ENCODE results near the gene UBL7.

Gene UBL7

DNA sequence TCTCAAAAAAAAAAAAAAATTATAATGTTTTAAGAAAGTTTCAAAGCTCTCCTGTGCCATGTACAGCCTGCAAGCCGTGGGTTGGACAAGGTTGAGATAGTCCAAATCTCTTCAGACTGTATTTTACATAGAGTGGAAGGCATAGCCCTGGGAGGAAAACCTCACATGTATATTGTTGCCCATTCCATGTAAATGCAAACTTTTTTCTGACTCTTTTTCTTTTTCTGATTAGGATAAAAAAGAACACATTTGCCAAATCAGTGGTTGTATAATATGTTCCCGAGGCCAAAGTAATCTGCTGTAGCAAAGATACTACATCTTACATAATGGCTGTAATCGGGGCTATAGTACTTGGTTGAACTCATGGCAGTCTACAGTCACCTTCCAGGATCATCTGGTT lies 35.7 kb upstream of the UBL7 start:
- H4K20me1 ChIP-seq (ENCODE audit: low read depth, low read length): no peaks in the 10 kb centered on the region

DNA sequence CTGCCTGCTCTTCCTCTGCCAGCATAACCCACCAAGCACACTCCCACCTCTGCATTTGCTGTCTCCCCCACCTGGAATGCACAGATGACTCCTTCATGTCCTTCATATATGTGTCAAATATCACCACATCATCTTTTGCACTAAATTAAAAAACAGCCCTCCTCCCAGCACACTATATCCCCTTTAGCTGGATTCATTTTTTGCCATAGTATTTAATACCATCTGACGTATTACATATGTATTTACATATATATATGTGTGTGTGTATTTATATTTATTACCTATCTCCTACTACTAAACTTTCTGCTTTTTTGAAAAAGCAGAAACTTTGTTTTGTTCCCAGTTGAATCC lies 29.4 kb upstream of the UBL7 start:
- no peaks in the 10 kb centered on the region for H3K9me2 ChIP-seq (replicated peaks; ENCODE audit: insufficient read depth, low read length)
- H3K9ac ChIP-seq (ENCODE audit: low read length): peak overlapping the region; percentile 37; the same call in 1 of the 2 replicates
- no peak for TF ChIP-seq EZH2phosphoT487 (conservative IDR thresholded peaks at IDR 0.05; ENCODE audit: low read length)
- TF ChIP-seq, protein P1, sequence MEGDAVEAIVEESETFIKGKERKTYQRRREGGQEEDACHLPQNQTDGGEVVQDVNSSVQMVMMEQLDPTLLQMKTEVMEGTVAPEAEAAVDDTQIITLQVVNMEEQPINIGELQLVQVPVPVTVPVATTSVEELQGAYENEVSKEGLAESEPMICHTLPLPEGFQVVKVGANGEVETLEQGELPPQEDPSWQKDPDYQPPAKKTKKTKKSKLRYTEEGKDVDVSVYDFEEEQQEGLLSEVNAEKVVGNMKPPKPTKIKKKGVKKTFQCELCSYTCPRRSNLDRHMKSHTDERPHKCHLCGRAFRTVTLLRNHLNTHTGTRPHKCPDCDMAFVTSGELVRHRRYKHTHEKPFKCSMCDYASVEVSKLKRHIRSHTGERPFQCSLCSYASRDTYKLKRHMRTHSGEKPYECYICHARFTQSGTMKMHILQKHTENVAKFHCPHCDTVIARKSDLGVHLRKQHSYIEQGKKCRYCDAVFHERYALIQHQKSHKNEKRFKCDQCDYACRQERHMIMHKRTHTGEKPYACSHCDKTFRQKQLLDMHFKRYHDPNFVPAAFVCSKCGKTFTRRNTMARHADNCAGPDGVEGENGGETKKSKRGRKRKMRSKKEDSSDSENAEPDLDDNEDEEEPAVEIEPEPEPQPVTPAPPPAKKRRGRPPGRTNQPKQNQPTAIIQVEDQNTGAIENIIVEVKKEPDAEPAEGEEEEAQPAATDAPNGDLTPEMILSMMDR (IDR thresholded peaks at IDR 0.05; ENCODE audit: insufficient read depth, low read length, poor library complexity, severe bottlenecking): no peak
- no peak overlapping the region for H3K4me3 ChIP-seq (ENCODE audit: insufficient read depth, low read length, poor library complexity, severe bottlenecking)
- H4K20me1 ChIP-seq (ENCODE audit: low read depth, low read length): no peaks in the 10 kb centered on the region
- H3K79me2 ChIP-seq (ENCODE audit: insufficient read depth, low read length): no peaks in the 10 kb centered on the region
- H3K9me3 ChIP-seq (ENCODE audit: insufficient read depth, low read length): no peaks in the 10 kb centered on the region
- H2AFZ ChIP-seq (ENCODE audit: low read depth, low read length, severe bottlenecking): peak overlapping the region; percentile 59
- no peaks in the 10 kb centered on the region; the same call in 1 of the 2 replicates for H3K36me3 ChIP-seq (ENCODE audit: low read length)
- H3K27ac ChIP-seq (ENCODE audit: low read depth, low read length): peak overlapping the region; percentile 18; the same call in 1 of the 2 replicates
- peak overlapping the region; percentile 50 for H3K4me2 ChIP-seq (ENCODE audit: low read depth, low read length, poor library complexity, severe bottlenecking)
- no peaks in the 10 kb centered on the region; the same call in 1 of the 2 replicates for H3F3A ChIP-seq (ENCODE audit: insufficient read depth)
- H3K27me3 ChIP-seq (ENCODE audit: low read length): no peaks in the 10 kb centered on the region

More for the DNA sequence above, 35.7 kb upstream of the UBL7 start:
- Histone ChIP-seq H3K36me3 (ENCODE audit: low read length) (no peaks in the 10 kb centered on the region), H3K9me2 (replicated peaks; ENCODE audit: insufficient read depth, low read length) (no peaks in the 10 kb centered on the region), H3K27ac (ENCODE audit: low read depth, low read length) (no peak overlapping the region), H3K79me2 (ENCODE audit: insufficient read depth, low read length) (no peaks in the 10 kb centered on the region), H3K4me2 (ENCODE audit: low read depth, low read length, poor library complexity, severe bottlenecking) (no peak overlapping the region), H3K27me3 (ENCODE audit: low read length) (no peaks in the 10 kb centered on the region), H3K9me3 (ENCODE audit: insufficient read depth, low read length) (no peaks in the 10 kb centered on the region), H3F3A (ENCODE audit: insufficient read depth) (no peaks in the 10 kb centered on the region), H2AFZ (ENCODE audit: low read depth, low read length, severe bottlenecking) (no peak overlapping the region), H3K9ac (ENCODE audit: low read length) (no peak overlapping the region), H3K4me3 (ENCODE audit: insufficient read depth, low read length, poor library complexity, severe bottlenecking) (no peak overlapping the region)
- TF ChIP-seq, protein P1 (IDR thresholded peaks at IDR 0.05; ENCODE audit: insufficient read depth, low read length, poor library complexity, severe bottlenecking): no peak
- TF ChIP-seq EZH2phosphoT487 (conservative IDR thresholded peaks at IDR 0.05; ENCODE audit: low read length): no peak

DNA sequence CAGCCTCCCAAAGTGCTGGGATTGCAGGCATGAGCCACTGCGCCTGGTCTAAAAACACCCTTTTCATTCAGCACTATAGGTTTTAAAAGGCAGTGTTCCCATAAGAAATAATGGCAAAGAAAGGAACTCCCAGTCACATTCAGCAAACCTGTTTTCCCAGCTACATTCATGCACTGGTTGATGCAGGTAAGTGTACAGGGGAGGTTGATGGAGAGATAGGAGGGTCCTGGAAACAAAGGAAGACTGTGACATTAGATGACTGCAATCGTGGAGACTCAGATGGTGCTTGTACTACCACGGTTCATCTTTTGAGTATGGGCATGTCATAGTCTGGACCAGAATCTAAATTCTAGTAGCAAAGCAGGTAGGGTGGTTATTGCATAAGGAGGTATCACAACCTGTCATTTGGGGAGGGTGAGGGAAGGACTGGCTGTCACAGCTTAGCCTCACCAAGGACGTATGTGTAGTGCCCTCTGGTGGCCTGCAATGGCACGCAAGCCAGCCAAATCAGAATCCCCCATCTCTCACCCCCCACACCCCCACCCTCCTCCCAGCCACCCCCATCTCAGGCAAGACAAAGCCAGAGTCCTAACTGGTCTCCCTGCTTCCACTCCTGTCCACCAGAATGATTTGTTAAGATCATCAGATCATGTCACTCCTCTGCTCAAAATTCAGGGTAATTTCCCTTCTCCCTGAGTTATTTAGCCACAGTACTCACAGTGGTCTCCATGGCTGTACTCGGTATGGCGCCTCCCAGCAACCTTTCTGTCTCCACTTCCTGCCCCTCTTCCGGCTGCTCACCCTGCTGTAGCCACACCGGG lies 28.8 kb upstream of the UBL7 start:
- no peaks in the 10 kb centered on the region for H3K9me3 ChIP-seq (ENCODE audit: insufficient read depth, low read length)
- no peaks in the 10 kb centered on the region for H3K9me2 ChIP-seq (replicated peaks; ENCODE audit: insufficient read depth, low read length)
- peak overlapping the region; percentile 50 for H3K4me2 ChIP-seq (ENCODE audit: low read depth, low read length, poor library complexity, severe bottlenecking)
- H3K36me3 ChIP-seq (ENCODE audit: low read length): no peaks in the 10 kb centered on the region; the same call in 1 of the 2 replicates
- peak overlapping the region; percentile 59 for H2AFZ ChIP-seq (ENCODE audit: low read depth, low read length, severe bottlenecking)
- TF ChIP-seq, protein P1 (IDR thresholded peaks at IDR 0.05; ENCODE audit: insufficient read depth, low read length, poor library complexity, severe bottlenecking): peak; percentile 71
- no peak for TF ChIP-seq EZH2phosphoT487 (conservative IDR thresholded peaks at IDR 0.05; ENCODE audit: low read length)
- H3F3A ChIP-seq (ENCODE audit: insufficient read depth): no peaks in the 10 kb centered on the region; the same call in 1 of the 2 replicates
- H3K79me2 ChIP-seq (ENCODE audit: insufficient read depth, low read length): no peaks in the 10 kb centered on the region
- H3K9ac ChIP-seq (ENCODE audit: low read length): peak overlapping the region; percentile 37; the same call in 1 of the 2 replicates
- no peaks in the 10 kb centered on the region for H3K27me3 ChIP-seq (ENCODE audit: low read length)
- peak overlapping the region; percentile 18; the same call in 1 of the 2 replicates for H3K27ac ChIP-seq (ENCODE audit: low read depth, low read length)
- no peak overlapping the region for H3K4me3 ChIP-seq (ENCODE audit: insufficient read depth, low read length, poor library complexity, severe bottlenecking)
- no peaks in the 10 kb centered on the region for H4K20me1 ChIP-seq (ENCODE audit: low read depth, low read length)
